Subcutaneous abdominal adipose tissue (tissue), 5 donors: Measurements from ENCODE around the gene LATS2.

Source experiments
- H3K27ac ChIP-seq: one replicate; pipeline ENCODE4 v1.7.0; 2013; ENCODE audit warnings: low read depth, mild to moderate bottlenecking, inconsistent platforms, low read length, moderate library complexity
- H3K27me3 ChIP-seq, 5 donors: one replicate each; pipeline ENCODE4 v1.7.0; 2013; ENCODE audit warnings: low read length in 5 of 5, inconsistent platforms in 1 of 5; ENCODE audit not compliant: control insufficient read depth in 5 of 5, insufficient read depth in 4 of 5
- H3K36me3 ChIP-seq, 5 donors: one replicate each; pipeline ENCODE4 v1.7.0; 2013; ENCODE audit warnings: low read length in 5 of 5; ENCODE audit not compliant: control insufficient read depth in 5 of 5, insufficient read depth in 5 of 5
- H3K4me1 ChIP-seq, 5 donors: one replicate each; pipeline ENCODE4 v1.7.0; 2013; ENCODE audit warnings: low read length in 5 of 5, mild to moderate bottlenecking in 3 of 5, moderate library complexity in 1 of 5; ENCODE audit not compliant: control insufficient read depth in 5 of 5, insufficient read depth in 5 of 5
- H3K4me3 ChIP-seq, 5 donors: one replicate each; pipeline ENCODE4 v1.7.0; 2013; ENCODE audit warnings: low read length in 5 of 5, low read depth in 1 of 5
- H3K9ac ChIP-seq, 5 donors: one replicate each; pipeline ENCODE4 v1.7.0; 2013; ENCODE audit warnings: low read length in 5 of 5, mild to moderate bottlenecking in 4 of 5, moderate library complexity in 3 of 5
- H3K9me3 ChIP-seq, 5 donors: one replicate each; pipeline ENCODE4 v1.7.0; 2013; ENCODE audit warnings: low read length in 5 of 5; ENCODE audit not compliant: control insufficient read depth in 5 of 5
- donor health status: healthy.
- donor health status: healthy.
- donor health status: healthy.
- donor health status: healthy.
- donor health status: healthy.

The LATS2 gene

GRCh38 chr13:21060338-21061028, 903 bp downstream of the LATS2 start:
- peaks cover 4 to 45% (median 36%) of the 10 kb centered on the region in 5 donors for H3K4me1 ChIP-seq

DNA sequence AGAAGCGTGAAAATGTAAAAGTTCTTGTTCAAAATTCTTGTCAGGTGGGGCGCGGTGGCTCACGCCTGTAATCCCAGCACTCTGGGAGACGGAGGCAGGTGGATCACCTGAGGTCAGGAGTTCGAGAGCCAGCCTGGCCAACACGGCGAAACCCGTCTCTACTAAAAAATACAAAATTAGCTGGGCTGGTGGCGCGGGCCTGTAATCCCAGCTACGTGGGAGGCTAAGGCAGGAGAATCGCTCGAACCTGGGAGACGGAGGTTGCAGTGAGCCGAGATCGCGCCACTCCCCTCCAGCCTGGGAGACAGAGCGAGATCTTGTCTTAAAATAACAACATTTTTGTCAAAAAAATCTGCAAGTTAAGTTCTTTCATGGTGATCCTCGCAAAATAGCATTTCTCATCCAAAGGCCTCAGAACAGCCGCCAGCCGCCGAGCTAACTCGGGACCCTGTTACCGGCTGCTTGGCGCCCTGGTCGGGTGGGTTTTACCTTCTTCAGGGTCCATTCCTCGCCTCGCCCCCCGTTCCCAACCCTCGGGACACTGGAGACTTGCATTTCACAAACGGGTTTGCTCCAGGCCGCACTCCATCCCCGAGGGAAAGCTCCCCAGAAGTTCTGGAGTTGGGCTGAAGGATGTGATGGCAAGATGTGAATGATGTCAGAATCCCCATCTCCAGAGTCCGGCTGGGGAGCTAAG, 1.6 kb downstream of the LATS2 start:
- Histone ChIP-seq H3K4me1 (peaks cover 4 to 50% (median 38%) of the 10 kb centered on the region in 5 donors), H3K27ac (peak overlapping the region; percentile 98), H3K27me3 (no peaks in the 10 kb centered on the region), H3K36me3 (no peaks in the 10 kb centered on the region), H3K9ac (peak overlapping the region in 4 of 5 donors; percentile 76 to 95 (median 90)), H3K9me3 (no peaks in the 10 kb centered on the region), H3K4me3 (peak overlapping the region; percentile 77 to 82 (median 80))

More at GRCh38 chr13:21060338-21061028, 903 bp downstream of the LATS2 start:
- Histone ChIP-seq H3K27ac (peak overlapping the region; percentile 98), H3K9ac (peak overlapping the region in 4 of 5 donors; percentile 76 to 95 (median 90)), H3K4me3 (peak overlapping the region; percentile 77 to 82 (median 80)), H3K9me3 (no peaks in the 10 kb centered on the region), H3K36me3 (no peaks in the 10 kb centered on the region), H3K27me3 (no peaks in the 10 kb centered on the region)

GRCh38 chr13:21058361-21058760, 3.0 kb downstream of the LATS2 start:
- H3K36me3 ChIP-seq, result peaks cover 0 to 2% (median 0%) of the 10 kb centered on the region in 5 donors
- peak overlapping the region in 2 of 5 donors; percentile 26 to 55 for H3K9ac ChIP-seq
- H3K4me3 ChIP-seq, result peak overlapping the region in 1 of 5 donors; percentile 12
- H3K9me3 ChIP-seq, result no peaks in the 10 kb centered on the region
- H3K27ac ChIP-seq, result peak overlapping the region; percentile 98
- H3K4me1 ChIP-seq, result peaks cover 4 to 53% (median 49%) of the 10 kb centered on the region in 5 donors
- no peaks in the 10 kb centered on the region for H3K27me3 ChIP-seq

- Histone ChIP-seq H3K9me3 (no peaks in the 10 kb centered on the region), H3K36me3 (peaks cover 0 to 9% (median 3%) of the 10 kb centered on the region in 5 donors), H3K27me3 (no peaks in the 10 kb centered on the region), H3K4me3 (no peak overlapping the region), H3K9ac (no peak overlapping the region), H3K4me1 (peaks cover 4 to 58% (median 55%) of the 10 kb centered on the region in 5 donors), H3K27ac (peak overlapping the region; percentile 35)
These were observed 5.8 kb downstream of the LATS2 start for GRCh38 chr13:21055511-21056045.

GRCh38 chr13:21055016-21055415, 6.4 kb downstream of the LATS2 start:
- no peak overlapping the region for H3K9ac ChIP-seq
- no peaks in the 10 kb centered on the region for H3K27me3 ChIP-seq
- H3K4me3 ChIP-seq, result no peak overlapping the region
- peak overlapping the region; percentile 35 for H3K27ac ChIP-seq
- H3K9me3 ChIP-seq, result no peaks in the 10 kb centered on the region
- H3K4me1 ChIP-seq, result peaks cover 3 to 57% (median 54%) of the 10 kb centered on the region in 5 donors
- H3K36me3 ChIP-seq, result peaks cover 0 to 9% (median 3%) of the 10 kb centered on the region in 5 donors

DNA sequence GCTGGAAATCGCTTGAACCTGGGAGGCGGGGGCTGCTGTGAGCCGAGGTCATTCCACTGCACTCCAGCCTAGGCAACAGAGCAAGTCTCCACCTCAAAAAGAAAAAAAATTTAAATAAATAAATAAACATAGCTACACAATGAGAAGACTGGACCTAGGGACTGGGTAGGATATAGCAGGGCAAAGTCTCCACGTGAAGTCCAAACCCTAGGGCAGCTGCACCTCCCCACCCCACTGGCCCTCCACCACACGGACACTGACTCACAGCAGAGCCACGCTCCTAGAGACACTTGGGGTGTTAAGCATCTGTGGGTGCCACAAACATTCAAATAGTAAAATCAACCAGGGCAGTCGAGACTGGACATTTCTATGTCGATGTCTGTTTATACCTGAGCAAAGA, 7.1 kb downstream of the LATS2 start:
- H3K9ac ChIP-seq, result no peak overlapping the region
- H3K4me1 ChIP-seq, result peaks cover 3 to 54% (median 48%) of the 10 kb centered on the region in 5 donors
- H3K27me3 ChIP-seq, result no peaks in the 10 kb centered on the region
- no peak overlapping the region for H3K4me3 ChIP-seq
- H3K27ac ChIP-seq, result no peak overlapping the region
- H3K36me3 ChIP-seq, result peaks cover 0 to 9% (median 3%) of the 10 kb centered on the region in 5 donors
- H3K9me3 ChIP-seq, result no peaks in the 10 kb centered on the region

- H3K27me3 ChIP-seq, result no peaks in the 10 kb centered on the region
- no peak overlapping the region for H3K27ac ChIP-seq
- H3K4me3 ChIP-seq, result no peak overlapping the region
- peaks cover 0 to 9% (median 3%) of the 10 kb centered on the region in 5 donors for H3K36me3 ChIP-seq
- no peaks in the 10 kb centered on the region for H3K9me3 ChIP-seq
- H3K4me1 ChIP-seq, result peaks cover 3 to 50% (median 44%) of the 10 kb centered on the region in 5 donors
- H3K9ac ChIP-seq, result no peak overlapping the region
These were observed 8.2 kb downstream of the LATS2 start for GRCh38 chr13:21053231-21053630.

DNA sequence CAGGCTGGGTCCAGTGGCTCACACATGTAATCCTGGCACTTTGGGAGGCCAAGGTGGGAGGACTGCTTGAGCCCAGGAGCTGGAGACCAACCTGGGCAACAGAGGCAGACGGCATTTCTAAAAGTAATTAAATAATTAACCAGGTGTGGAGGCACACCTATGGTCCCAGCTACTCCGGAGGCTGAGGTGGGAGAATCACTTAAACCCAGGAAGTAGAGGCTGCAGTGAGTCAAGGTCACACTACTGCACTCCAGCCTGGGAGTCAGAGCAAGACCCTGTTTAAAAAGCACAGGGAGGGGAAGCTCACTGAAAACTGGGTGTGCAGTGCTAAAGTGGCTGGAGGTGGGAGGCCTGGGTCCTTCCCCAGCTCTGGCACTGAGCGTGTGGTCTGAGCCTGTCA, 9.7 kb downstream of the LATS2 start:
- Histone ChIP-seq H3K9ac (no peak overlapping the region), H3K36me3 (peaks cover 0 to 9% (median 3%) of the 10 kb centered on the region in 5 donors), H3K27me3 (no peaks in the 10 kb centered on the region), H3K4me1 (peaks cover 5 to 59% (median 47%) of the 10 kb centered on the region in 5 donors), H3K27ac (no peak overlapping the region), H3K4me3 (no peak overlapping the region), H3K9me3 (no peaks in the 10 kb centered on the region)

GRCh38 chr13:21050288-21051197, 10.8 kb downstream of the LATS2 start:
- Histone ChIP-seq H3K9ac (no peak overlapping the region), H3K4me3 (no peak overlapping the region), H3K4me1 (peaks cover 5 to 62% (median 45%) of the 10 kb centered on the region in 5 donors), H3K27ac (no peak overlapping the region), H3K9me3 (no peaks in the 10 kb centered on the region), H3K36me3 (peaks cover 0 to 11% (median 3%) of the 10 kb centered on the region in 5 donors), H3K27me3 (no peaks in the 10 kb centered on the region)
